GM11168 (cell line): ENCODE results near the gene CTAG2.
"Not testable (repeated sequence)": the region's sequence is repeated elsewhere in the genome, so short reads cannot be mapped to it uniquely, and the experiment has no call there.

ENCODE experiments used
- in situ Hi-C: fragments of 300-500 bp; cut with MboI; formaldehyde crosslinking; loops from one replicate; pipeline ENCODE4 v1.12.0; 2022; ENCODE audit warnings: low sequenced_read_pairs; ENCODE audit not compliant: unreplicated experiment

Gene CTAG2

DNA sequence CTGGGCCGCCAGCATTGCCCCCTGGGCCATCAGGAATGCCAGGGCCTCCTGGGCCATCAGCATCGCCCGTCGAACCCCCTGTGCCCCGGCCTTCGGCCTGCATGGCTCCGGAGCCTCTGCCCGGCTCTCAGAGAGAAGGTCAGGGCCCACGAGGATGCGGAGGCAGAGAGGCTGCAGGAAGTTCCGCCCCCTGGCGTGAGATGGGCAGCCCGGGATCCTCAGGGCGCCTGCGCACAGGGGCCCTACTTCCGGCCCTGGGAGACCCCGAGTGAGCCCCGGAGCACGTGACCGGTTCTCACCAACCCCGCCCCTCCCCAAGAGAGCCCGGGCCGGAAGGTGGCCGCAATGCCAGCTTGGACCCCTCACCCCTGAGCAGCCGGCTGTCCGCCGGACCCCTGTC is at the start of gene CTAG2:
CTAG2 (minus strand) TSS at position 167 of the 400 bp plus-strand sequence; CDS start at position 103, 64 bp downstream.
- in situ Hi-C loops, result not testable (repeated sequence)

DNA sequence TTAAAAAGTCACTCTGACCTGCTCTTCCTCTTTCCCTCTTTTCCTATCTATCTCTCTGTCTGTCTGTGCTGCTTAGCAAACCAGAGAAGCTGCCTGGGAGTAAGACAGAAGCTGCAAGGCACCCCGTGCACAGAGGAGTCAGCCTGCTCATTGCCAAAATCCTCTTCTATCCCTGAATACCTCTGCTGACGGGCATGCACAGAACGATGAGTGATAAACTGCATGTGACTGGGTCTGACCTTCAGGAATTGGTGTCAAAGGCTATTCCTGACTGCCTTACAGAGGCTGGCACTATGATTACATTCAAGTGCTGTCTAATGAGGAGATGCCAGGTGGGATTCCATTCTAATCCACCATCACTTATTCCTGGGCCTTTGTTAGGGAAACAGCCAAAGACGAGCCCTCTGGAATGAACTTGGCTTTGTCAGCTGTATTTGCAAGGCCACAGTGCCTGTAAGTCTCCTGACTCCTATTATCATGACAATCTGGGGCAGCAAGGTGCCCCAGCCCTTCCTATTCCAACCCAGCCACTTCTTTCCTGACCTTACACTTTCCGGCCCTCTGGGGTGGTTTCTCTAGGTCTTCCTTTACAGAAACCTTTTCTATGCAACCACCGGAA is 45.4 kb upstream of the CTAG2 start:
- in situ Hi-C loops, result no loop called here

DNA sequence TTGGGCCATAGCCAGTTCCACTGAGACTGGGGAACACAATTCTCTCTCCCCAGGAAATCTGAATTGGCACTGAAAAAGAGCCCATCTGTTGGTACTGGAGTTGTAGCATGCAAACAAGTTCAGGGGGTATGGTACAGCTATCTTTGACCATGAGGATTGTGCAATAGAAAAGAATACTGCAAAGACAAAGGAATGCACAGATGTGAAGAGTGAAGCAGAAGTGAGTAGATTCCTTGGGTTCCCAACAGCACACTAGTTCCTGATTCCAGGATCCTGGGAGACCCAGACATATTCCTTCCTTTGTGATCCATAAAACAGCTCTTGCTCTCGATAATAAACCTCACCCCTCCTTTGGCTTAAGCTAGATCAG is 43.3 kb upstream of the CTAG2 start:
- in situ Hi-C loops, result no loop called here

DNA sequence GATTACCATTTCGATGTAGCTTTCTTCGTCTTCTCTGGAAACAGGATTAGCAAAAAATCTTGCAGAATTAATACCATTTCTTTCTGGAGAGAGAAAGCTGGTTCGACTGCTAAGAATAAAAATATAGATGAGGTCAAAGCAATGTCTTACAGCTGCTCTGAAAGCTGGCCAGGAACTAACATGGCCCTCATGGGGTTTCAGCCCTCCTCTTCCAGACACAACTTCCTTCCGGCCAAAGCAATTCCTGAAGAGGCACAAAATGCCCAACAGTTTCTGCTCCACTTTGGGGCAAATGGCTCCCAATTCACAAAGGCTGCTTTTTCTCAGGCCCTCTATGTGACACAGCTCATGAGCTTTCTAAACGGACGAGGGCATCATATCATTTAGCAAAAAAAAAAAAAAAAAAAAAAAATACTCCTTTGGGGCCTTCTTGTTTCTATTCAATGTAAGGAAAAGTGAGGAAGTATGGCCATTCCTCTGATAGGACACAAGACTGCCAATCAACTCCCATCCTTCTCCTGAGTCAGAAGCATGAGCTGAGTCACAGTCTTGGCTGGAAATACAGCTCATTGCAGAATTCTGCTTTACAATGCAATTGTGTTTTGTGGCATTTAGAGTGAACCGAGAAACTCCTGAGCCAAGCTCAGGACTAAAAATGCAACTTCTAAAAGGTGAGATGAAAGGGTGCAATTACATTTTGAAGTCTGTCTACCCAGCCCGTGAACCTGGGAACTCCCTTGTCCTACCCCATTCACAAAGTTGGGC is 42.7 kb upstream of the CTAG2 start:
- in situ Hi-C loops, result no loop called here

GRCh38 chrX:154693394-154693793 is 40.0 kb upstream of the CTAG2 start:
- in situ Hi-C loops, result no loop called here

GRCh38 chrX:154690438-154690837 is 37.1 kb upstream of the CTAG2 start:
- in situ Hi-C loops, result not testable (repeated sequence)

GRCh38 chrX:154672084-154672483 is 18.7 kb upstream of the CTAG2 start:
- in situ Hi-C loops, result not testable (repeated sequence)

DNA sequence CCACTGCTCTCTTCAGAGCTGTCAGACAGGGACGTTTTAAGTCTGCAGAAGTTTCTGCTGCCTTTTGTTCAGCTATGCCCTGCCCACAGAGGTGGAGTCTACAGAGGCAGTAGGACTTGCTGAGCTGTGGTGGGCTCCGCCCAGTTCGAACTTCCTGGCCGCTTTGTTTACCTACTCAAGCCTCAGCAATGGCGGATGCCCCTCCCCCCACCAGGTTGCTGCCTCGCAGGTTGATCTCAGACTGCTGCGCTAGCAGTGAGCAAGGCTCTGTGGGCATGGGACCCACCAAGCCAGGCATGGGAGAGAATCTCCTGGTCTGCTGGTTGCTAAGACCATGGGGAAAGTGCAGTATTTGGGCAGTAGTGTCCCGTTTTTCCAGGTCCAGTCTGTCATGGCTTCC is 17.5 kb upstream of the CTAG2 start:
- in situ Hi-C loops, result not testable (repeated sequence)

GRCh38 chrX:154661899-154662298 is 8.5 kb upstream of the CTAG2 start:
- in situ Hi-C loops, result no loop called here

DNA sequence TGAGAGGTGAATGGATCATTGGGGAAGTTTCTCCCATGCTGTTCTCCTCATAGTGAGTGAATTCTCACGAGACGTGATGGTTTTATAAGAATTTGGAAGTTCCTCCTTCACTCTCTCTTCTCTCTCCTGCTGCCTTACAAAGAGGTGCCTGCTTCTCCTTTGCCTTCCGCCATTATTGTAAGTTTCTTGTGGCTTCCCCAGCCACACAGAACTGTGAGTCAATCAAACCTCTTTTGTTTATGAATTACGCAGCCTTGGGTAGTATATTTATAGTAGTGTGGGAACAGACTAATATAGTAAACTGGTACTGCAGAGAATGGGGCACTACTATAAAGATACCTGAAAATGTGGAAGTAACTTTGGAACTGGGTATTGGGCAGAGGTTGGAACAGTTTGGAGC is 7.8 kb upstream of the CTAG2 start:
- in situ Hi-C loops, result no loop called here

GRCh38 chrX:154660541-154660940 is 7.2 kb upstream of the CTAG2 start:
- in situ Hi-C loops, result no loop called here

DNA sequence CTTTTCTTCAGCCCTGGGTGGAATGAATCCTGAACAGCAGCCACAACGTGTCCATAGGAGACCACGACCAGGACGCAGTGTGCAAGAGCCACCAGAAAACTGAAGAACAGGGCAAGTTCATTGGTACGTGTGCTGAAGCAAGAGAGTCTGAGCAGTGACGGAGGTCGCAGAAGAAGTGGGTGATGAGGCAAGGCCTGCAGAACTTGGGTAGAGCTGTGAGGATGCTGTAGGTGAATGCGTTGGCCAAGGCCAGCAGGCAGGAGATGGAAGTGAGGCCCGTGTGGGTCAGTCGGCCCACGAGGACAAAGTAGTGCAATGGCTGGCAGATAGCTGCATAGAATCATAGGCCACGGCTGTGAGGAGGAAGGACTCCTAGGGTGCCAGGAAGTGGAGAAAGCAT is 5.6 kb upstream of the CTAG2 start:
- in situ Hi-C loops, result no loop called here

- in situ Hi-C loops, result no loop called here
Observed at GRCh38 chrX:154658187-154658586, 4.8 kb upstream of the CTAG2 start.

- in situ Hi-C loops, result no loop called here
Observed at GRCh38 chrX:154657226-154657805, 3.9 kb upstream of the CTAG2 start.

- in situ Hi-C loops, result no loop called here
Observed at GRCh38 chrX:154655786-154656185, 2.4 kb upstream of the CTAG2 start.

- in situ Hi-C loops, result no loop called here
Observed at GRCh38 chrX:154655346-154655745, 2.0 kb upstream of the CTAG2 start.

- in situ Hi-C loops, result no loop called here
Observed at GRCh38 chrX:154654925-154655324, 1.5 kb upstream of the CTAG2 start.

GRCh38 chrX:154654372-154654771 is 993 bp upstream of the CTAG2 start:
- in situ Hi-C loops, result no loop called here

GRCh38 chrX:154653048-154653401 is 354 bp downstream of the CTAG2 start:
- in situ Hi-C loops, result no loop called here

- in situ Hi-C loops, result no loop called here
Observed at GRCh38 chrX:154652311-154653047, 900 bp downstream of the CTAG2 start.

DNA sequence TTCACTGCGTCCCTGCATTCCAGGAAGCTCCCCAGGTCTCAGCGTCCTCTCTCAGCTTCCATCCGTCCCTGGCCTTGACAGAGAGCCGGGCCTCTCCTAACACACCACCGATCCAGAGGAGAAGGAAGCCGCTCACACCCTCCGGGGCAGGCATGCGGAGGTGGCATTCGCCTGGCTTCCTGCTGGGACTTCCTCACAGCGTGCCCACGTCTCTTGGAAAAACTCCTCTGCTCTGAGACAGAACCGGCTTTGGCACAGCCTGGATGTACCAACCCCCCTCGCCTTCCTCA is 3.2 kb downstream of the CTAG2 start:
- in situ Hi-C loops, result no loop called here
